IMR-90 (cell line): ENCODE results near the gene ERC2. TPM values are rescaled to one million over a fixed set of nuclear protein-coding genes. Genes with fewer than 3 reads are reported as not detected.

Experiments
- ATAC-seq: fragments of 200-7000 bp; cut with Tn5 transposase; 2 replicates; pipeline ENCODE4 v1.9.1; 2020; ENCODE audit warnings: low read depth, mild to moderate bottlenecking, moderate library complexity
- BruUV-seq: library from RNA; stranded (reverse); fragments of 400-500 nt; replicated peaks from 2 replicates; lab custom pipeline; 2021; lab: Mats Ljungman, UMichigan
- CTCF ChIA-PET: fragments of 300-600 bp; formaldehyde crosslinking; extraction: SDS; loops from one replicate; lab custom pipeline; 2021; ENCODE audit warnings: antibody characterized with exemption; lab: Yijun Ruan, JAX
- POLR2A ChIA-PET: fragments of 300-600 bp; sonication (Branson Sonifier 250); formaldehyde crosslinking; loops from one replicate; lab custom pipeline; 2022; ENCODE audit warnings: antibody characterized with exemption; ENCODE audit not compliant: unreplicated experiment; lab: Charles Lee
- DNase-seq: peaks from one replicate; pipeline ENCODE4 v3.0.0; 2013
- H2AFZ ChIP-seq: replicated peaks from 2 replicates; pipeline ENCODE3; 2013; ENCODE audit warnings: low read length, mild to moderate bottlenecking; ENCODE audit not compliant: poor library complexity
- H2AK5ac ChIP-seq: 2 replicates; pipeline ENCODE4 v1.6.1; 2013; ENCODE audit warnings: low read depth, low read length, inconsistent platforms
- H2AK9ac ChIP-seq: replicated peaks from 2 replicates; pipeline ENCODE3; 2013; ENCODE audit warnings: mild to moderate bottlenecking, low read depth, low read length, moderate library complexity; ENCODE audit not compliant: poor library complexity
- H2BK120ac ChIP-seq: 2 replicates; pipeline ENCODE4 v1.6.1; 2013; ENCODE audit warnings: low read depth, low read length, inconsistent platforms
- H2BK15ac ChIP-seq: 3 replicates; pipeline ENCODE4 v1.6.1; 2013; ENCODE audit warnings: low read depth, low read length, inconsistent platforms
- H2BK20ac ChIP-seq: 2 replicates; pipeline ENCODE4 v1.6.1; 2013; ENCODE audit warnings: low read depth, mild to moderate bottlenecking, inconsistent platforms, low read length, moderate library complexity
- H2BK5ac ChIP-seq: 2 replicates; pipeline ENCODE4 v1.6.1; 2013; ENCODE audit warnings: mild to moderate bottlenecking, low read depth, low read length, inconsistent platforms; ENCODE audit not compliant: poor library complexity, severe bottlenecking
- H3K14ac ChIP-seq: replicated peaks from 2 replicates; pipeline ENCODE4 v1.6.1; 2013; ENCODE audit warnings: low read depth, low read length, inconsistent platforms
- H3K18ac ChIP-seq: 2 replicates; pipeline ENCODE4 v1.6.1; 2013; ENCODE audit warnings: low read depth, low read length, control low read depth
- H3K23ac ChIP-seq: 2 replicates; pipeline ENCODE4 v1.6.1; 2013; ENCODE audit warnings: low read depth, low read length, inconsistent platforms
- H3K27ac ChIP-seq: 2 replicates; pipeline ENCODE4 v1.5.1; 2013; ENCODE audit warnings: mild to moderate bottlenecking, control low read depth, low read length; ENCODE audit not compliant: insufficient read depth
- H3K27me3 ChIP-seq: 2 replicates; pipeline ENCODE4 v1.6.1; 2013; ENCODE audit warnings: low read length; ENCODE audit not compliant: control insufficient read depth, insufficient read depth
- H3K36me3 ChIP-seq: 2 replicates; pipeline ENCODE4 v1.6.1; 2013; ENCODE audit warnings: low read length, mixed read lengths; ENCODE audit not compliant: control insufficient read depth, insufficient read depth
- H3K4ac ChIP-seq: 2 replicates; pipeline ENCODE4 v1.6.1; 2013; ENCODE audit warnings: low read depth, low read length, inconsistent platforms
- H3K4me1 ChIP-seq: 2 replicates; pipeline ENCODE4 v1.6.1; 2013; ENCODE audit warnings: low read length, mixed read lengths; ENCODE audit not compliant: control insufficient read depth, insufficient read depth
- H3K4me2 ChIP-seq: 2 replicates; pipeline ENCODE4 v1.6.1; 2013; ENCODE audit warnings: low read depth, mild to moderate bottlenecking, control low read depth, low read length, moderate library complexity
- H3K4me3 ChIP-seq: 2 replicates; pipeline ENCODE4 v1.5.1; 2013; ENCODE audit warnings: low read depth, mild to moderate bottlenecking, control low read depth, low read length, moderate library complexity; ENCODE audit not compliant: insufficient read depth
- H3K56ac ChIP-seq: 2 replicates; pipeline ENCODE4 v1.6.1; 2013; ENCODE audit warnings: low read length, inconsistent platforms; ENCODE audit not compliant: insufficient read depth; ENCODE audit errors: extremely low read depth
- H3K79me1 ChIP-seq, 2 experiments: 2 replicates each; pipeline ENCODE4 v1.6.1; 2013; ENCODE audit warnings: low read length in 2 of 2, inconsistent platforms in 1 of 2, low read depth in 1 of 2
- H3K9ac ChIP-seq: 2 replicates; pipeline ENCODE4 v1.6.1; 2013; ENCODE audit warnings: low read depth, low read length, control low read depth
- H3K9me1 ChIP-seq: 2 replicates; pipeline ENCODE4 v1.6.1; 2013; ENCODE audit warnings: low read length, inconsistent platforms; ENCODE audit not compliant: insufficient read depth
- H3K9me3 ChIP-seq: 2 replicates; pipeline ENCODE4 v1.6.1; 2013; ENCODE audit warnings: low read length; ENCODE audit not compliant: control insufficient read depth, insufficient read depth
- H4K20me1 ChIP-seq: 2 replicates; pipeline ENCODE4 v1.6.1; 2013; ENCODE audit warnings: low read length, inconsistent platforms; ENCODE audit not compliant: insufficient read depth
- H4K5ac ChIP-seq: 2 replicates; pipeline ENCODE4 v1.6.1; 2013; ENCODE audit warnings: mild to moderate bottlenecking, low read depth, low read length, control low read depth
- H4K8ac ChIP-seq, 2 experiments: 2 replicates each; pipeline ENCODE4 v1.6.1; 2013; ENCODE audit warnings: low read depth in 2 of 2, low read length in 2 of 2, control low read depth in 1 of 2, inconsistent platforms in 1 of 2
- H4K91ac ChIP-seq: 2 replicates; pipeline ENCODE4 v1.6.1; 2013; ENCODE audit warnings: low read depth, low read length, inconsistent platforms; ENCODE audit not compliant: insufficient read depth
- CHD1 ChIP-seq: IDR thresholded peaks from 2 replicates; pipeline ENCODE4 v1.6.1; 2012; ENCODE audit warnings: low read depth, low read length, improper control_type of control experiment
- MAFK ChIP-seq: IDR thresholded peaks from 2 replicates; pipeline ENCODE4 v1.6.1; 2012; ENCODE audit warnings: low read depth, low read length, improper control_type of control experiment
- NFE2L2 ChIP-seq: fragments of 150-350 bp; IDR thresholded peaks from 2 replicates; pipeline ENCODE4 v1.6.1; 2016; ENCODE audit warnings: low read depth, mild to moderate bottlenecking, low read length
- POLR2A ChIP-seq: IDR thresholded peaks from 2 replicates; pipeline ENCODE4 v1.6.1; 2012; ENCODE audit warnings: mild to moderate bottlenecking, low read depth, low read length
- RAD21 ChIP-seq: IDR thresholded peaks from 2 replicates; pipeline ENCODE4 v1.6.1; 2012; ENCODE audit warnings: low read length, improper control_type of control experiment
- RCOR1 ChIP-seq: IDR thresholded peaks from 2 replicates; pipeline ENCODE4 v1.6.1; 2012; ENCODE audit warnings: mild to moderate bottlenecking, low read length, improper control_type of control experiment; ENCODE audit not compliant: insufficient replicate concordance
- SMC3 ChIP-seq: fragments of 150-350 bp; IDR thresholded peaks from 2 replicates; pipeline ENCODE4 v1.6.1; 2016; ENCODE audit warnings: low read depth, mild to moderate bottlenecking, antibody characterized with exemption, low read length, moderate library complexity
- WGBS, 2 experiments: methylation state at CpG; one replicate each; pipeline versions ENCODE4 v1.1.5 to v1.1.7; 2013; ENCODE audit warnings: missing lambda C conversion rate in 2 of 2; ENCODE audit not compliant: insufficient read length in 1 of 2; ENCODE audit errors: extremely low coverage in 2 of 2; 5-methylcytosine and 5-hydroxymethylcytosine counted together
- dilution Hi-C: fragments of 300-500 bp; cut with HindIII; formaldehyde crosslinking; loops from one replicate; pipeline ENCODE4 v1.14.3; 2018; ENCODE audit warnings: low sequenced_read_pairs; ENCODE audit not compliant: unreplicated experiment
- in situ Hi-C: fragments of 300-500 bp; cut with MboI; formaldehyde crosslinking; loops from 3 replicates; pipeline ENCODE4 v1.14.3; 2019; ENCODE audit warnings: low sequenced_read_pairs, inconsistent platforms, mixed read lengths
- intact Hi-C: fragments of 100-400 bp; cut with micrococcal nuclease; formaldehyde crosslinking; loops from 2 replicates; pipeline ENCODE4 v1.10.0; 2022
- polyA plus RNA-seq, 3 experiments: library from polyadenylated mRNA; depleted of rRNA; stranded (reverse); fragments of >200 nt; gene quantifications; 2 replicates each; pipeline ENCODE4 v1.2.3, GENCODE V29; 2012; ENCODE audit warnings: low replicate concordance in 1 of 3
- total RNA-seq: library from RNA; depleted of rRNA; stranded (reverse); fragments of >200 nt; gene quantifications from 2 replicates; pipeline ENCODE4 v1.2.3, GENCODE V29; 2012
- TF ChIP-seq, protein P1 (sequence below): fragments of 150-350 bp; IDR thresholded peaks from 2 replicates; pipeline ENCODE4 v1.6.1; 2016; ENCODE audit warnings: low read depth, mild to moderate bottlenecking, low read length, moderate library complexity, borderline replicate concordance

Gene ERC2
- total and polyA plus RNA-seq, 2 of the 4 experiments (the other 2 are of a cell fraction), result 0.17 to 0.18 TPM

DNA sequence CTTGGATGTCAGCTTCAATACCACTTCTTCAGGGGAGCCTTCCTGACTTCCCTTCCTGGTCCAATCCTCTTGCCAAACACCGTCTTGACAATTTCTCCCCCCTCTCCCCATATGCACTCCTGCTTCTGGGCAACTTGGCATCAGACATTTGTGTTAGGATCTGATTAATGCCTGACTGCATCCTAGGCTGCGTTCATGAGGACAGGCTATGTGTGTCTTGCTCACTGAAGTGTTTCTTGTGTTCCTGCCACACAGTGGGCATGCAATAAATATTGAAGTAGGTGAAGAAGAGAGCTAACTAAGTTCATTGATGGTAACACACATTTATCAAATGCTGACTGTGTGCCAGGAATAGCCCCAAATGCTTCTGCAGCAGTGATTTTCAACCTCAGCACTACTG is 944.8 kb downstream of the ERC2 start:
- Histone ChIP-seq H3K4me3 (no peak overlapping the region), H3K9me1 (peaks cover 11% of the 10 kb centered on the region; the same call in 1 of the 2 replicates), H3K14ac (no peak overlapping the region), H4K91ac (0 out of 2 replicates have a peak overlapping the region, but pooled peaks have one; percentile 8), H2BK120ac (no peak overlapping the region), H2AK9ac (no peak overlapping the region), H3K9me3 (no peaks in the 10 kb centered on the region), H3K36me3 (no peaks in the 10 kb centered on the region), H2AK5ac (0 out of 2 replicates have a peak overlapping the region, but pooled peaks have one; percentile 44), H3K18ac (no peak overlapping the region), H4K20me1 (no peaks in the 10 kb centered on the region), H3K4ac (no peak overlapping the region), H3K4me1 (peaks cover 15% of the 10 kb centered on the region), H3K23ac (no peak overlapping the region; the same call in 1 of the 2 replicates), H4K8ac (no peak overlapping the region), H4K5ac (no peak overlapping the region), H3K9ac (no peak overlapping the region), H3K79me1 (no peaks in the 10 kb centered on the region), H2BK20ac (no peak overlapping the region), H2AFZ (no peak overlapping the region), H2BK15ac (no peak overlapping the region), H3K27me3 (peaks cover 5% of the 10 kb centered on the region; the same call in 1 of the 2 replicates), H2BK5ac (no peak overlapping the region), H3K27ac (no peak overlapping the region), H3K56ac (no peak overlapping the region), H3K4me2 (no peak overlapping the region)
- no TSS peak for BruUV-seq
- intact Hi-C loops (no loop called here), in situ Hi-C loops (no loop called here), dilution Hi-C loops (no loop called here)
- 100% methylated on average over 1 of the region's 2 CpGs; no CpG with 5 or more reads in 1 of the 2 experiments for WGBS, 2 experiments
- no peak for TF ChIP-seq RAD21
- TF ChIP-seq NFE2L2, result no peak
- no peak for TF ChIP-seq CHD1
- TF ChIP-seq POLR2A, result no peak
- no peak for TF ChIP-seq MAFK
- TF ChIP-seq, protein P1, sequence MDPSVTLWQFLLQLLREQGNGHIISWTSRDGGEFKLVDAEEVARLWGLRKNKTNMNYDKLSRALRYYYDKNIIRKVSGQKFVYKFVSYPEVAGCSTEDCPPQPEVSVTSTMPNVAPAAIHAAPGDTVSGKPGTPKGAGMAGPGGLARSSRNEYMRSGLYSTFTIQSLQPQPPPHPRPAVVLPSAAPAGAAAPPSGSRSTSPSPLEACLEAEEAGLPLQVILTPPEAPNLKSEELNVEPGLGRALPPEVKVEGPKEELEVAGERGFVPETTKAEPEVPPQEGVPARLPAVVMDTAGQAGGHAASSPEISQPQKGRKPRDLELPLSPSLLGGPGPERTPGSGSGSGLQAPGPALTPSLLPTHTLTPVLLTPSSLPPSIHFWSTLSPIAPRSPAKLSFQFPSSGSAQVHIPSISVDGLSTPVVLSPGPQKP, result no peak
- TF ChIP-seq SMC3, result no peak
- TF ChIP-seq RCOR1, result no peak
- ChIA-PET POLR2A (no interaction called here), CTCF (no interaction called here)
- DNase-seq (no peak), ATAC-seq (no peak)
